ENCODE results near the gene JAG2.

Gene JAG2

GRCh38 chr14:105160776-105161175, 7.8 kb downstream of the JAG2 start:
- H3K4me3 ChIP-seq (ENCODE audit: low read length), result no peak overlapping the region
- DNase-seq (ENCODE audit: low read depth), result no peak
- no peak for TF ChIP-seq CTCF (conservative IDR thresholded peaks at IDR 0.05; ENCODE audit: low read length)

GRCh38 chr14:105159344-105159743, 9.2 kb downstream of the JAG2 start:
- no peak for DNase-seq (ENCODE audit: low read depth)
- H3K4me3 ChIP-seq (ENCODE audit: low read length), result no peak overlapping the region
- no peak for TF ChIP-seq CTCF (conservative IDR thresholded peaks at IDR 0.05; ENCODE audit: low read length)

- DNase-seq (ENCODE audit: low read depth), result no peak
- no peak overlapping the region for H3K4me3 ChIP-seq (ENCODE audit: low read length)
- TF ChIP-seq CTCF (conservative IDR thresholded peaks at IDR 0.05; ENCODE audit: low read length), result no peak
Measured at GRCh38 chr14:105158794-105159193, 9.8 kb downstream of the JAG2 start.

- H3K4me3 ChIP-seq (ENCODE audit: low read length), result no peak overlapping the region
- TF ChIP-seq CTCF (conservative IDR thresholded peaks at IDR 0.05; ENCODE audit: low read length), result no peak
Measured at GRCh38 chr14:105157872-105158271, 10.7 kb downstream of the JAG2 start.

GRCh38 chr14:105156414-105157375, 11.9 kb downstream of the JAG2 start:
- H3K4me3 ChIP-seq (ENCODE audit: low read length), result no peak overlapping the region
- DNase-seq (ENCODE audit: low read depth), result no peak
- no peak for TF ChIP-seq CTCF (conservative IDR thresholded peaks at IDR 0.05; ENCODE audit: low read length)

More at GRCh38 chr14:105157872-105158271, 10.7 kb downstream of the JAG2 start:
- no peak for DNase-seq (ENCODE audit: low read depth)

GRCh38 chr14:105155681-105156413, 12.7 kb downstream of the JAG2 start:
- H3K4me3 ChIP-seq (ENCODE audit: low read length), result no peak overlapping the region
- no peak for TF ChIP-seq CTCF (conservative IDR thresholded peaks at IDR 0.05; ENCODE audit: low read length)
- DNase-seq (ENCODE audit: low read depth), result no peak

Data from AG10803 (cell line).